HFFc6 (cell line): ENCODE measurements around the gene KLHL18. TPM values are rescaled to one million over a fixed set of nuclear protein-coding genes. Genes with fewer than 3 reads are reported as not detected.
"Not testable (repeated sequence)": the region's sequence is repeated elsewhere in the genome, so short reads cannot be mapped to it uniquely, and the experiment has no call there.

Source experiments
- DNase-seq: peaks from one replicate; pipeline ENCODE4 v3.0.0-alpha.2; 2018
- H3K27ac Mint-ChIP-seq: 2 replicates; pipeline ENCODE4 v1.8.0; 2020; ENCODE audit warnings: mild to moderate bottlenecking, mixed read lengths
- H3K27me3 Mint-ChIP-seq: 2 replicates; pipeline ENCODE4 v1.8.0; 2021; ENCODE audit warnings: mild to moderate bottlenecking, moderate library complexity, mixed read lengths; ENCODE audit not compliant: insufficient read depth
- H3K36me3 Mint-ChIP-seq: 2 replicates; pipeline ENCODE4 v1.8.0; 2021; ENCODE audit warnings: low read depth, mixed read lengths
- H3K4me1 Mint-ChIP-seq: 2 replicates; pipeline ENCODE4 v1.8.0; 2020; ENCODE audit warnings: low read depth, mixed read lengths
- H3K4me3 Mint-ChIP-seq: 2 replicates; pipeline ENCODE4 v1.8.0; 2020; ENCODE audit warnings: mild to moderate bottlenecking, moderate library complexity, mixed read lengths
- H3K9me3 Mint-ChIP-seq: 2 replicates; pipeline ENCODE4 v1.8.0; 2020; ENCODE audit warnings: mild to moderate bottlenecking, mixed read lengths
- CTCF ChIP-seq: fragments of 200-600 bp; sonication (generic); IDR thresholded peaks from 2 replicates; pipeline ENCODE4 v1.5.0; 2021; ENCODE audit warnings: antibody characterized with exemption, mild to moderate bottlenecking
- total RNA-seq, 6 experiments: library from RNA; stranded (reverse); fragmentation: NEBNext Ultra II Directional; extraction: Animal tissue kit (Norgen Biotek cat#: 25700); gene quantifications; 2 replicates in 1 of 6; 3 replicates in 5 of 6; pipeline ENCODE4 v1.2.3, GENCODE V29; 2021

The KLHL18 gene
- total RNA-seq, 6 experiments from 2014 or later, result 26.6 to 34.5 (median 28.5) TPM

DNA sequence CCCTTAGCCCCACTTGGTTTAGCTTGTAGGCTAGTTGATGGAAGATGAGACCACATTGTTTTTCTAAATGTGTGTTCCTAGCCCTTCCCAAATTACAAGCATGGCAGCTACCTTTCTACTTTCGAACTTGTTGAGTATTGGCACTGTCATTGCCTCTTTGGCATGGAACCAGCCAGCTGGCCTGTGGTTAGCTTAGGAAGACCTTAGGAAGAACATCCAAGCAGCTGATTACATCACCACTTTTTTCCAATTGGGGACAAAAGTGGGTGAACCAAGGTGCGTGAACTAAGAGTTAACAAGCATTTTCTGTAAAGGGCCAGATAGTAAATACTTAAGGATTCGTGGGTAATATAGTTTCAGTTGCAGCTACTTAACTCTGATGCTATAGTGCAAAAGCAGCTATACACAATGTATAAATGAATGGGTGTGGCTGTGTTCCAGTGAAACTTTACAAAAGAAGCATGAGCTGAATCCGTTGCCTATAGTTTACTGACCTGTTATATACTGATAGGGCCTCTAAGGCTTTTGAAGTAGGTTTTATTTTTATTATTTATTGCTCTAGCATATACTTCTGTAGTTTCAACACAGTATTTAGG, 8.5 kb downstream of the KLHL18 start:
- Mint-ChIP-seq H3K27ac (no peak overlapping the region), H3K4me1 (peaks cover 34% of the 10 kb centered on the region), H3K9me3 (no peaks in the 10 kb centered on the region), H3K27me3 (peaks cover 1% of the 10 kb centered on the region; the same call in 1 of the 2 replicates), H3K4me3 (no peak overlapping the region), H3K36me3 (peaks cover 12% of the 10 kb centered on the region)
- DNase-seq, result no peak
- TF ChIP-seq CTCF, result no peak

DNA sequence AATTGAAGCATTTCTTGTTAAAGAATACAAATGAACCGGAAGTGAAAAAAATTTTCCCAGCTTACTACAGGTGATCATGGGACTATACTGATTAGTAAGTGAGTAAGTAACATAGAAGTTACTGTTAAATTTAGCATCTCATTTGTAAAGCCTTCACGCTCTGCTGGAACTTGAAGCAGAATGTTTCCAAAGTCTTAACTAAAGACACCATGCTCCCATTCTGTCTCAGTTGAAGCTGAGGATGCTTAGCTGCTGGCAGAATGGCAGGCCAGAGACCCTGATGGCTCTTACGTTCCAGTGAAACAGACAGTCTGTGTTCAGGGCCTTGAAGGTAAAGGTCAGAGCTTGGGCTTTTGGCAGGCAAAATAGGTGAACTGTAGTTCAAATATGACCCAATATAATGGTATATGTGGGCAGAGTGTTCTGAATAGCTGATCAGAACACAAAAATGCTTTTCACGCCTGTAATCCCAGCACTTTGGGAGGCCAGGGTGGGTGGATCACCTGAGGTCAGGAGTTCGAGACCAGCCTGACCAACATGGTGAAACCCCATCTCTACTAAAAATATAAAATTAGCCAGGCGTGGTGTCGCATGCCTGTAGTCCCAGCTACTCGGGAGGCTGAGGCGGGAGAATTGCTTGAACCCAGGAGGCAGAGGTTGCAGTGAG, 9.1 kb downstream of the KLHL18 start:
- H3K27ac Mint-ChIP-seq, H3K27me3 Mint-ChIP-seq, DNase-seq, H3K9me3 Mint-ChIP-seq, H3K4me3 Mint-ChIP-seq: not testable (repeated sequence)
- Mint-ChIP-seq H3K4me1 (peaks cover 33% of the 10 kb centered on the region), H3K36me3 (peaks cover 11% of the 10 kb centered on the region)

GRCh38 chr3:47293822-47294221, 11.1 kb downstream of the KLHL18 start:
- no peak for DNase-seq
- H3K4me1 Mint-ChIP-seq, result peaks cover 23% of the 10 kb centered on the region
- H3K36me3 Mint-ChIP-seq, result peaks cover 5% of the 10 kb centered on the region; the same call in 1 of the 2 replicates
- no peak overlapping the region for H3K4me3 Mint-ChIP-seq
- no peaks in the 10 kb centered on the region for H3K9me3 Mint-ChIP-seq
- peaks cover 1% of the 10 kb centered on the region; the same call in 1 of the 2 replicates for H3K27me3 Mint-ChIP-seq
- TF ChIP-seq CTCF, result no peak
- no peak overlapping the region; the same call in 1 of the 2 replicates for H3K27ac Mint-ChIP-seq

DNA sequence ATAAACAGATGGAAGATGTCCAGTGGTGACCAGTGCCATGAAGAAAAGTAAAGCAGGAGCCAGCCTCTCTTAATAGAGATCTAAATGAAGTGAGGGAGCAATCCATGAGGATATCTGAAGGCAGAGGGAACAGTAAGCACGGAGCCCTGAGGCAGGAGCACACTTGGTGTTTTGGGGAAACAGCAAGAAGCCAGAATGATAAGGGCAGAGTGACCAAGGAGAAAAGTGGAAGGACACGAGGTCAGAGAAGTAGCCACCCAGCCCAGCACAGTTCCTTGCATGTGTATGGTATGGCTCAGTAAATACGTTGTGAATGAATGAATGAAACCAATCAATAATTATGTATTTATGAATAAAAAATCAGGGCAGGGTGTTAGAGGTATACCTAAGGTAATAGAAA, 11.6 kb downstream of the KLHL18 start:
- no peak for DNase-seq
- Mint-ChIP-seq H3K36me3 (peaks cover 5% of the 10 kb centered on the region; the same call in 1 of the 2 replicates), H3K4me1 (peaks cover 17% of the 10 kb centered on the region), H3K4me3 (no peak overlapping the region), H3K9me3 (no peaks in the 10 kb centered on the region), H3K27me3 (peaks cover 1% of the 10 kb centered on the region; the same call in 1 of the 2 replicates), H3K27ac (no peak overlapping the region; the same call in 1 of the 2 replicates)
- no peak for TF ChIP-seq CTCF

DNA sequence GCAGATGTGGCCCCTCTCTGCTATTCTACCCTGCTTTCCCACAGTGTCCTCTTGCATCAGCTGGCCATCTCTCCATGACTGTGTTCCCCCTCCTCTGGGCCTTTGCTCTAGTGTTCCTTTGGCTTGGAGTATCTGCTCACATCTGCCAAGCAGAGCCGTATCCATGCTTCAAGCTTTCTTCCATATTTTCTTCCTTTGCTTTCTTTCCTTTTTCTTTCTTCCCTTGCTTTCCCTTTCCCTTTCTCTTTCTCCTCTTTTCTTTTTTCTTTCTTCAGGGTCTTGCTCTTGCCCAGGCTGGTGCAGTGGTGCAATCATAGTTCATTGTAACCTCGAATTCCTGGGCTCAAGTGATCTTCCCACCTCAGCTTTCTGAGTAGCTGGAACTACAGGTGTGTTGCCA, 12.6 kb downstream of the KLHL18 start:
- Mint-ChIP-seq H3K9me3 (no peaks in the 10 kb centered on the region), H3K27me3 (peaks cover 1% of the 10 kb centered on the region; the same call in 1 of the 2 replicates), H3K4me3 (no peak overlapping the region), H3K4me1 (peaks cover 13% of the 10 kb centered on the region; the same call in 1 of the 2 replicates), H3K36me3 (peaks cover 5% of the 10 kb centered on the region; the same call in 1 of the 2 replicates), H3K27ac (no peak overlapping the region; the same call in 1 of the 2 replicates)
- DNase-seq, result no peak
- no peak for TF ChIP-seq CTCF

DNA sequence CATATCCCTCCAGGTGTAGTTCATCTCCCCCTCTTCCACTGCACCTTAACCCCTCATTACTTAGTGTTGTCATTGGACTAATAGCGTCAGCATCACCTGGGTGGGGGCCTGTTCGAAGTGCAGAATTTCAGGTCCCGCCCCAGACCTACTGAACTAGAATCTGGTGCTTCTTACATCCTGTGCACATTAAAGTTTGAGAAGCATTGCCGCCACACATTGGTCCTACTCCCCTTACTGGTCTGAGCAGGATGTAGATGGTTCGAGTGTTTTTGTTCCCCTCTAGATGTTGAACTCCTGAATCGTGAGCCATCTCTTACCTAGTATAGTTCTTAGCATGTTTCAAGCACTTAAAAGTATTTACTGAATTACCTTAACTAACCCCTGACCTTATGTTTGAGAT, 13.2 kb downstream of the KLHL18 start:
- H3K27me3 Mint-ChIP-seq, result peaks cover 1% of the 10 kb centered on the region; the same call in 1 of the 2 replicates
- no peaks in the 10 kb centered on the region for H3K9me3 Mint-ChIP-seq
- H3K36me3 Mint-ChIP-seq, result peaks cover 5% of the 10 kb centered on the region; the same call in 1 of the 2 replicates
- DNase-seq, result no peak
- peaks cover 12% of the 10 kb centered on the region; the same call in 1 of the 2 replicates for H3K4me1 Mint-ChIP-seq
- no peak for TF ChIP-seq CTCF
- H3K27ac Mint-ChIP-seq, result no peak overlapping the region
- H3K4me3 Mint-ChIP-seq, result no peak overlapping the region
